GM18909 (cell line): ENCODE results near the gene RNF144A.
"Not testable (repeated sequence)": the region's sequence is repeated elsewhere in the genome, so short reads cannot be mapped to it uniquely, and the experiment has no call there.

ENCODE experiments used
- ATAC-seq: cut with Tn5 transposase; IDR thresholded peaks from one replicate; pipeline ENCODE4 v1.9.1; 2021; ENCODE audit warnings: mild to moderate bottlenecking; ENCODE audit not compliant: unreplicated experiment, poor library complexity

The RNF144A gene, protein sequence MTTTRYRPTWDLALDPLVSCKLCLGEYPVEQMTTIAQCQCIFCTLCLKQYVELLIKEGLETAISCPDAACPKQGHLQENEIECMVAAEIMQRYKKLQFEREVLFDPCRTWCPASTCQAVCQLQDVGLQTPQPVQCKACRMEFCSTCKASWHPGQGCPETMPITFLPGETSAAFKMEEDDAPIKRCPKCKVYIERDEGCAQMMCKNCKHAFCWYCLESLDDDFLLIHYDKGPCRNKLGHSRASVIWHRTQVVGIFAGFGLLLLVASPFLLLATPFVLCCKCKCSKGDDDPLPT

DNA sequence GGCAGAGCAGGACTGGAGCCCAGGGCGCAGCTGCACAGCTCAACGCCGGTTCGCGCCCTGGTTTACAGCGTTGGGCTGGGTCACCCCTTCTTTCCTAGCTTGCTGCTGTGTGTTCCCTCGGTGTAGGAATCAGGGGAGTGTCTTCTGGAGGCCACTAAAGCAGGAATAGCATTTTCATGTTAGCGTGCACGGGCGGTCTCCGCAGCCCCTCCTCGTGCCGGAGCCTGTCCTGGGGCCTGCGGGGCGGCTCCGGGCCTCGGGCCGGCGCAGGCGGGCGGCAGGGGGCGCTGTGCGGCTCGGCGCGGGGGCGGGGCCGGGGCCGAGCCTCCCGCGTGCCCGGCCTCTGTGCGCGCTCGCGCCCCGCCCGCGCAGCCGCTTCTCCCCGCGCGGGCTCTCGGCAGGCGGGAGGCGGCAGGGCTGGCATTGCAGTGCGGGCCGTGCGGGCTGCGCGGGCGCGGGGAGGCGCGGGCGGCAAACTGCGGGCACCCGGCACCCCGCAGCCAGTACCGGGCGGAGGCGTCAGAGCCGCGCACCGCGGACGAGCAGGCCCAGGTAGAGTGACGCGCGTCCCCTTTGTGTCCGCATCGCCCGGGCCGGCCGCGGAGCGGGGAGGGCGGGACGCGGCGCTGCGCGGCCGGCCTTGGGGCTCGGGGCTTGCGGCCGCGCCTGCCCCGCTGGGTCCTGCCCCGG, at the start of gene RNF144A:
Gene RNF144A, plus strand, starts transcription at position 342 of the 690 bp plus-strand sequence. CDS start 79,515 bp downstream, outside the sequence.
- ATAC-seq = peak; percentile 87

DNA sequence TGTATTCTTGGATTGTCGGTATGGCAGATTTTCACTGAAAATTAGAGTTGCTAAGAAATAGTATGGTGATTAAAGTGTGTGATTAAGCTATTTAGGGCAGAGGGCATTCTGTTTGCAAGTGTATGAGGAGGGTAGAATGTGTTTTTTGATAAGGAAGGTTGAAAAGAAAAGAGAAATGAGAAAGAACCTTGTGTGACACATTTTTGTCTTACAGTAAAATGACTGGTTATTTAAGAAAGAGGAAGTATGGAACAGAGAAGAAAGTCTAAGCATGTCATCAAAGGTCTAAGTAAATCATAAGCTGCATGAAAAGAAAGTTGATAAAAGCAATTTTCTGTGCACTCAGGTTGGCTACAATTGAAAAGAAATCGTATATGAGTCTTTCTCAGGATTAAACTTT, 44.8 kb upstream of the RNF144A start:
- ATAC-seq = peak; percentile 75

DNA sequence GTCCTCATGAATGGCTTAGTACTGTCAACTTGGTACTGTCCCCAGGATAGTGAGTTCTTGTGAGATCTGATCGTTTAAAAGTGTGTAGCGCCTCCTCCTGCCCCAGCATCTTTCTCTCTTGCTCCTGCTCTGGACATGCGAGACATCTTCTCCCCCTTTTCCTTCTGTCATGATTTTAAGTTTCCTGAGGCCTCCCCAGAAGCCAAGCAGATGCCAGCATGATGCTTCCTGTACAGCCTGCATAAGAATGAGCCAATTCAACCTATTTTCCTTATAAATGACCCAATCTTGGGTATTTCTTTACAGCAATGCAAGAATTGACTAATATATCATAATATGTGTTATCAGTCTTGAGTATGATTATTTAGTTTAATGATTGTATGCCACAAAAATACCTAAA, 43.2 kb upstream of the RNF144A start:
- no peak for ATAC-seq

DNA sequence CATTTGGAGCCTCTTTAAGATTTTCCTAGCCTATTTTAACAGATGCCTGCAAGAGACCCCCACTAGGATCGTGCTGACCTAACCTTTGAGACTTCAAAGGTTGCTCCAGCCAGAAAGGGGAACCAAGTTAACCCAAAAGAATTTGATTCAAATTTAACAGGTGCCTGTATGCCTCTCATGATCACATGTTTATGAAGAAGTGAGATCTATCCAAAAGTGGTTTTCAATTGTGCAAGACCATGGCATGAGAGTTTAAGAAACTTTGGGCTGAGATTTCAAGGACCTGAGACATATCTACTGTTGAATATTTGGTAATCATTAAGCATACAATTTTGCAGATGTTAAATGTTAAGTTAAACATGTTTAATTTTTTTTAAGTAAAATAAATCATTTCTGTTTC, 40.9 kb upstream of the RNF144A start:
- ATAC-seq = no peak

DNA sequence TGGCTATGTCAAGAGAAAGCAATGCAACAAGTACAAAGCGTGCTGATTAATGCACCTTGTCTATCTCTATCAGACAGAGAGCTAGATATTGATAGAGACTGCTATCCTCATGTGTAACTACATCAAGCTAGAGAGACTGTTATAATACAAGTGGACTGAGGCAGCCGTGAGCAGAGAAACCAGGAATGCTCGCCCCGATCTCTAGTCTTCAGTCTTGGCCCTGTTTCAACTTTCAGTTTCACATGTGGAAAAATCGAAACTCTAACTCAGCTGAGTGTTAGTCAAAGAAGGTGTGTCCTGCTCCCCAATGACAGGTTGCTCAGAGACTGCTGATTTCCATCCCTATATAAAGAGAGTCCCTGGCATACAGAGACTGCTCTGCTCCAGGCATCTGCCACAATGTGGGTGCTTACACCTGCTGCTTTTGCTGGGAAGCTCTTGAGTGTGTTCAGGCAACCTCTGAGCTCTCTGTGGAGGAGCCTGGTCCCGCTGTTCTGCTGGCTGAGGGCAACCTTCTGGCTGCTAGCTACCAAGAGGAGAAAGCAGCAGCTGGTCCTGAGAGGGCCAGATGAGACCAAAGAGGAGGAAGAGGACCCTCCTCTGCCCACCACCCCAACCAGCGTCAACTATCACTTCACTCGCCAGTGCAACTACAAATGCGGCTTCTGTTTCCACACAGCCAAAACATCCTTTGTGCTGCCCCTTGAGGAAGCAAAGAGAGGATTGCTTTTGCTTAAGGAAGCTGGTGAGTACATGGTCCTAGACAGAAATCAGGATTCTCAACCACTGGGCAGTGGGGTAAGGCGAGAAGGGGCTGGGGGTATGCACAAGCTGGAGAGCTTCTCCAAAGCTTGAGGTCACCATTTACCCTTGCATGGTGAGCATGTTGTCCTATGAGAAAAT, 39.6 kb upstream of the RNF144A start, which contains the start of gene RSAD2:
Gene RSAD2, plus strand, starts transcription at position 376 of the 903 bp plus-strand sequence. Its CDS starts 24 bp downstream, at position 400.
- peak; percentile 82 for ATAC-seq

DNA sequence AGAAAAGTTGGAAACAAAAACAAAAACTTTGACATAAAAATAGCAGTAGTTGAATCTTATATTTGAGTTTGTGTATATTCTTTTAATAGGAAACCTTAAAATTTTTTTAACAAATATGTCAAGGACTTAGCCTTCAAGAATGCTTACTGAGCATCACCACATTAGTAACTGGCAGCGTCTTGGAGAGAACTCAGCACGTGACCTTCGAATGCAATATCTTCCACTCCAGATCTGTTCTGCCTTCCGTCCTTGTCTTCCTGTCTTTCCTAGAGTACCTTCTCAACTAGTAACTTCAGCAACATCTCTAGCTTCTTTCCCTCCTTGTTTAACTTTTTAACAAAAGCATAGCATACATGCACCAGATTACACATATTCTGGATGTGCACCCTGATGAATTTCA, 38.7 kb upstream of the RNF144A start:
- no peak for ATAC-seq

DNA sequence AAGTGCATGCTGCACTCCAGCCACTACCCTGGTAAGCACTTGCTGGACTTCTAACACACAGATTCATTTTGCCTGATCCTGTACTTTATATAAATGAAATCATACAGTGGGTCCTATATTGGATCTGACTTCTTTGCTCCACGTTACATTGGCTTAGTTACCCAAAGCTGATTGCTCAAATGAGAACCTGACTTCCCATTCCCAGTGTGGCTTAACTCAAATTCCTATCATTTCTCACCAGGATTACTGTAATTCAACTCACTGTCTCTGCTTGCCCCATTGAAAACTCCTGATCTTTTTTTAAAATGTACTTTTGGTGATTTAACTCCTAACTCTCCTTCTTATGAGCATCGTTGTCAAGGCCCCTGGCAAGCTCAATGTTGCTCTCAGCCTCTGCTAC, 38.2 kb upstream of the RNF144A start:
- no peak for ATAC-seq

DNA sequence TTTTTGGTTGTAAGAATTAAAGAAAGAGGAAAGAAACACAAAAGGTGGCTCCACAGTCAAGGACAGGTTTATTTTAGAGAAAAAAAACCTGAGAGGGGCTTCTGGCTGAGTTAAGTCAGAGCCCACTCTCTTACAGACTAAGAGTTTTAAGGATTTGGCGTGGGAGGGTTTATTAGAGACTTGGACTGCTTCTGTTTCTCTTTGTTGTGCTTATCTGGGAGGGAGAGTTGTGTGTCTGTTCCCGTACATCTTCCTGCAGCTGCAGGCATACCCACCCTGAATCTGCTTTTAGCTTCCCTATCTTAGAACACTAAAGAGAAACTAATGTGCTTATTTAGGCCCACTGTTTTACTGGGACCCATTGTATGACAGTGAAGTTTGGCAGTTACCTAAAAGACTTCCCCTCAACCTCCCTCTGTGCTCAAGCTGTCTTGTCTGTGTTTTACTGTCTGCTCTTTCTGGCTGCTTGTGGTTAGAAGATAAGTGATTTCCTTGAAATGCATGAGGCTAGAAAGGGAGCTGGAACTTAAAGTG, 36.9 kb upstream of the RNF144A start:
- ATAC-seq = no peak

DNA sequence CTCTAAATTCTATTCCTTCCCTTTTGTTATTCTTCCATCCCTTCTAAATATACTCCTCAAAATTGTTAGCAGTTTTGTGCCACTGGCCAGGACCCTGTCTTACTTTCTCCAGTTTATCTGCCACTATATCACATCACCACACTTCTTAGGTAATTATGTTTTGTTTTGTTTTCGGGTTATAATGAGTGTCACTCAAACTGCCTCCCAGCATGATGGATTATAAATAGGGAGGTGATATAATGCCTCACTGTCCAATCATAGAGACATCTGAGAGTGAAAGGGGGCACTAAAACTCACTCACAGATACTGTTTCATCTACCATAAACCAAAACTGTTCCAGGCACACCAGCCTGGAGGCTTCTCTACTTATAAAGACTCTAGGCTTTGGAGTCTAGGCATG, 36.2 kb upstream of the RNF144A start:
- ATAC-seq = no peak

DNA sequence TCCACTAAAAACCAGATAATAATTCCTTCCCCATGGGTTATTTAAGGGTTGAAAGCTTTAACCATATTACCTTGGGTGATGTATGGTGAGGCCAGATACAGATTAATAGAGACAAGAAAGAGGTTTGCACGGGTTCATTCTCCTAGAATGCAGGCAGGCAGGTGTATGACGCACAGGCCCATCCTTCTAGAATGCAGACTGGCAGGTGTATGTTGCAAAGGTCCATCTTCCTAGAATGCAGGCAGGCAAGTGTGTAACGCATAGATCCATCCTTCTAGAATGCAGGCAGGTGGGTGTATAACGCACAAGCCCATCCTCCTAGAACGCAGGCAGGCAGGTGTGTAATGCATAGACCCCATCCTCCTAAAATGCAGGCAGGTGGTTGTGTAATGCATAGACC, 35.7 kb upstream of the RNF144A start:
- ATAC-seq = no peak

DNA sequence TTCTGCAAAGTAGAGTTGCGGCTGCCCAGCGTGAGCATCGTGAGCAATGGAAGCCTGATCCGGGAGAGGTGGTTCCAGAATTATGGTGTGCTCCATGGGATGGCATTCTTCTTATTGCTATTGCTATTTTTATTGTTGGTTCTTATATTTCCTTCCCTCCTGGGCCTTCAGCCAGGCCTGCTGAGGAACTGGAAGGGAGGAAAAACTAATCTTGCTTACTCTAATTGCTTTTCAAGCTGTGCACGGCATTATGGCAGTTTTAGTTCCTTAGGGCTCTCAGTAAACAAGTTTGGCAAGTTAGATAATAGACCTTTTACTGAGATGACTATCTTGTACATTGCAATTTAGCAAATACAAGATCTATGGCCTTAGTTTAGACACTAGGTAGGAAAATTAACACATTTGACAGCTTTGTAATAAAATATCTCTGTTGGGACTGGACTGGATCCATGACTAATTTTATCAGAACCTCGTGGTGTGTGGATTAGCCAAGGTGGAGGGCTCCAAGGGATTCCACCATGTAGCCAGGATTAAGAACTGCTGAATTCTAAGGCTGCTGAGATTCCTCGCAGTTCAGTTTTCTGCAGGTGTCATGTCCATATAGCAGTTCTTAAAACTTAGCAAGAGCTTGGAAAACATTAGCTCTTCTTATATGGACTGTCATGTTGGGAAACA, 33.6 kb upstream of the RNF144A start:
- no peak for ATAC-seq

DNA sequence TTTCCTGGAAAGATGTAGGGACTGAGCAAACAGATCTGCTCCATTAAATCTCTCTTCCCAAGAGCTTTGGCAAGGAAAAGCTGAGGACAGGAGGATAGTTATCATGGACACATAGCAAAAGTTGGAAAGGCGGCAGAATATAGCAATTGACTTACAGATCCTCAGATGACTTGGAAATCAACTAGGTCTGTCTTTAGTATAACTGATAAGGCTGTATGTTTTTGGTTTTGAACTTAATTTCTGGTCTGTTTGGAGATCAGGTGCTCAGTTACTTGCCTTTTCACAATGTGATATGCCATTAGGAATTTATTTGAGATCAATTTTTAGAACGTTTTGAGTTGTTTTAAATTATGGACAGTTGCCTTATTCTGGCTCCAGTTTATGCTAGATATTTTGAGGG, 31.7 kb upstream of the RNF144A start:
- ATAC-seq = no peak

DNA sequence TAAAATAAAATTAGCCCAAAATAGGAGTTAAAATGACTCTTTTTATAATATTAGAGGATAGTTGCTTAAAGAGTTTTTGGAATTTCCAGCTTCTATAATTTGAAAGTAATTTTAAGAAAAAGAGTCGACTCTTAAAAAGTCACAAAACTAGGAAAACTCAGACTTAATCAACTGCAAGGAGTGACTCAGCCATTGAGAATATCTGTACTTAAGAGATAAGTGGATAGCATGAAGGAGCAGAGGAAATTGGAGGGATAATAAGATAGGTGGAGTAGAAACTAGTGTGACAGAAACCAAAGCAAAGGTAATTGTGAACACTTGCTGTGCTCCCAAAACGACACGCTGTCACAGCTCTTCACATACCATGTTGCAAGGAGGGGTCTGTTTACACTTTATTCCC, 31.2 kb upstream of the RNF144A start:
- ATAC-seq = no peak

DNA sequence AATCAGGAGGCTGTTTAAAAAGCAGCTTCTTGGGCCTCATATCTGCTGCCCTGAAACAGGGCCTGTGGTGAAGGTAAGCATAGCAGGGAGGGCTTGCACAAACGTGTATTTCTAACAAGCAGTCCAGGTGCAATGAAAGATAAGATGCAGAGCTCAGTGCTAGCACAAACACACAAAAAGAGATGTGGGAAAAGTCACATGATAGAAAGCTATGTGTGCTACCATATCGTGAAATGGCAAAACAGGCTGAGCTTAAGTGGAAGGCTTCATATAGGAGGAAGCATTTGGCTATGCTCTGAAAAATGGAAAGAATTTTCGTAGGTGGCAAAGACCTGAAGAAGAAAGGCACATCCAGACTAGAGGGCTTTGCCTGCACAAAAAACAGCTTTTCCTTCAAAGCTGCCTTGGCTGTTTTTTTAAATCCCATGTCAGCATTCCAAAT, 29.4 kb upstream of the RNF144A start:
- no peak for ATAC-seq

DNA sequence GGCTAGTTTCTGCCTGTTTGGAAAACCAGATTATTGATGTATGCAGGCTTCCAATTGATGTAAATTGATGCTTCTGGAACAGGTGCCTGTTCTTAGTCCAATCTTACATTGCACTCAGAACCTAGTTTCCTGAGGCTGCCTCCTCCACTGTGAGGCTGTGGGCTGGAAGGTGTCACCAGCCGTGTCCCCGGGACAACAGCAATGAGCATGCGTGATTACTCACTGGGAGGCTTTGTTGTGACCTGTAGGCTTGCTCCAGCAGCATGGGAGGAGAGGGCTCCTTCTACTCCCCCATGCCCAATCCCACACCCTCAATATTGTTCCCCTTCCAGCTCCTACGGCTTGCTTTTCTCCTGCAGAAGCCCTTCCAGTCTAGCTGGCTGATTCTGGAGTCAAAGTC, 28.5 kb upstream of the RNF144A start:
- ATAC-seq = no peak

DNA sequence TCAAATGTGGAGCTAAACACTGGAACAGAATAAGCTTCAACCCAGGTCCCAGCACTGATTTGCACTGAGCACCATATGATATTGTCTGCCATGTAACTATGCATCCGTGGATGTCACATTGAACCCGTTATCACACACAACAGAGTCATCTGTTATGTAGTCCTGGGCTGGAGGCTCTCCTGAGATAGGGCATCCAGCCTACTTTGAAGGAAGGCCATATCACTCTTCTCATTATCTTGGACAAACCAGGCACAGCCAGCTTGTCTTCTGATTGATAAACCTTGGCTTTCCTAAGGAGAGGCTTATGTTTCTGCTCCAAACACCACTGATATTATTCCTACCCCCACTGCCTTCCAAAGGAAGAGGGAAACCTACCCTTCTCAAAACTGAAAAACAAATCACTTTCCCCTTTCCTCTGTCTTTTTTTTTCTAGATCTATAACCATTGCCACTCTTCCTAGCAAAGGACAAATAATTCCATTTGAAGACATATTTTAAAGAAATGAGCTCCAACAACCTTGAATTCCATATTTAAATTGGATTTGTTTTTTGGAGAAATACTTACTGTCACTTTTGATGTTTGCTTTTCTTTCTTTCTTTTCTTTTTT, 23.2 kb upstream of the RNF144A start:
- ATAC-seq = no peak

DNA sequence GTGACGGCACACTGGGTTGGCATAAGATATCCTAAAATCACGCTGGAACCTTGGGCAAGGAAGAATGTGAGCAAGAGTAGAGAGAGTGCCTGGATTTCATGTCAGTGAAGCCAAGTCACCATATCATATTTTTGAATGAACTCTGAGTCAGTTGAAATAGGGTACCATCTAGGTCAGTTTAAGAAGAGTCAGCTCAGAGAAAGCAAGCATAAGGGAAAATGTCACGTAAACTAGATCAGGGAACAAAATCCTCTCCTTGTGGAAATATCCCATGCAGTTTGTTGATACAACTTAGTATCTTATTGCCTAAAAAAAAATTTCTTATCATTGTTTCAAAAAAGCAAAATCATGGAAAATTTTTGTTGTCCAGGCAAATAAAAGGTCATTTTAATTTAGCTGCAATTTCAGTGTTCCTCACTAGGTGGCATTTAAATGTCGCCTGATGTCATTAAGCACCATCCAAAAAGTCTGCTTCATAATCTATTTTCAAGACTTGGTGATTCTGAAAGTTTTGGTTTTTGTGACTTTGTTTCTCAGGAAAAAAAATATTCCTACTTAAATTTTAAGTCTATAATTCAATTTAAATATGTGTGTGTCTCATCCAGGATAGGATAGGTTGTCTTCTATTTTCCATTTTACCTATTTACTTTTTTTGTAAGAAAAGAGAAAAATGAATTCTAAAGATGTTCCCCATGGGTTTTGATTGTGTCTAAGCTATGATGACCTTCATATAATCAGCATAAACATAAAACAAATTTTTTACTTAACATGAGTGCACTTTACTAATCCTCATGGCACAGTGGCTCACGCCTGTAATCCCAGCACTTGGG, 20.1 kb upstream of the RNF144A start:
- ATAC-seq = no peak

DNA sequence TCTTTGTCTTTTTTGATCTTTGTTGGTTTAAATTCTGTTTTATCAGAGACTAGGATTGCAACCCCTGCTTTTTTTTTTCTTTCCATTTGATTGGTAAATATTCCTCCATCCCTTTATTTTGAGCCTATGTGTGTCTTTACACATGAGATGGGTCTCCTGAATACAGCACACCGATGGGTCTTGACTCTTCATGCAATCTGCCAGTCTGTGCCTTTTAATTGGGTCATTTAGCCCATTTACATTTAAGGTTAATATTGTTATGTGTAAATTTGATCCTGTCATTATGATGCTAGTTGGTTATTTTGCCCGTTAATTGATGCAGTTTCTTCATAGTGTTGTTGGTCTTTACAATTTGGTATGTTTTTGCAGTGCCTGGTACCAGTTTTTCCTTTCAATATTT, 14.6 kb upstream of the RNF144A start:
- ATAC-seq = not testable (repeated sequence)

DNA sequence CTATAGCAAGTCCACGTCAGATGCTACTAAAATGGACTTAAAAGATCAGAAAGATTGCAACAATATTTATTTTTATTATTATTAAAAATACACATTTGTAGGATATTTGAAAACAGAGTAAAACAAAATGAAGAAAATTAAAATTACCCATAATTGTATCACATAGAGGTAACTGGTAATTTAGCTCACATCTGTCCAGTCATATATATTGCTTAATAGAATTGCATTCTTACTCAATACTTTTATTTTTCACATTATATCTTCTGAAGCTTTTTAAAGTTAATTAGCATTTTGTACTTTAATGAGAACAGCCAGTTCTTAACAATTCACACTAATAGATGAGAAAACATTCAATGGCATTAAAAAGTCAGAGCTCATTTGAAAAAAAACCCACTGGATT, 11.5 kb upstream of the RNF144A start:
- no peak for ATAC-seq
